Measurements from ENCODE around the gene PARP12.

The PARP12 gene

DNA sequence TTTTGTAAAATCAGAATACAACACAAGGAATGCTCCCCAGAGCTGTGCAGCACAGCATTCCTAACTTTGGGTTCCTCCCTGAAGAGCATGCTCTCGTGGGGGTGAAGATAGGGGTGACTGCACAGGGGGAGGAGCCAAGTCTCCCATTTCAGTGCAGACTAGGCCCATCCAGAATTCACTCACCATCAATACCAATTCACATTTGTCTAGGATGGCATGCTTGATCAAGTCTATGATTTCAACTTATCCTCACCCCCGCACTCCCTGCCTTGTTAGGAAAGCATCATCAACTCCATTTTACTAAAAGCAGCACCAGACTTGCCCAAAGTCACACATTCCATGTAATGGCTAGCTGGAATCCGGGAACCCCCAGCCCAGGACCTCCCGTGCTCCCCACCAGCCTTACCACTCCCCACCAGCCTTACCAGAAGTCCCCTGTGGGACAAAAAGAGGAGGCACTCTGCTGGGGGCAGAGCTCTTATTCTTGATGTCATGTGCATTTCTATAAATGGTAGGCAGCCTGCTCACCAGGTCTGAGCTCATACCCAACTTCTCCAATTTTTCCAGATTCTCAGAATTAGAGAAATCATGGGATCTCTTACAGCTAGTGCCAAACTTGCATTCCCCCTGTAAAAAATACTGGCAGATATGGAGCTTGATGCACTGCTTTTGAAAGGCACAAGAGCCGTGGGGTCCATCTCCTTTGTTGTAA is 6.2 kb downstream of the PARP12 start:
- Histone ChIP-seq H3K4me2 (ENCODE audit: low read length) (no peak overlapping the region), H3K14ac (ENCODE audit: low read length) (no peak overlapping the region), H3K23ac (ENCODE audit: low read length) (no peak overlapping the region), H3K79me1 (ENCODE audit: low read length) (no peaks in the 10 kb centered on the region), H4K8ac (ENCODE audit: low read depth, low read length) (no peak overlapping the region), H3K4me1 (ENCODE audit: control insufficient read depth in 1 of 2, insufficient read depth in 2 of 2, low read length in 2 of 2) (no peaks in the 10 kb centered on the region), H2AFZ (ENCODE audit: insufficient read depth, low read length, poor library complexity) (no peak overlapping the region), H2BK5ac (ENCODE audit: low read depth, low read length, poor library complexity) (no peak overlapping the region), H3K9ac (ENCODE audit: low read length) (no peak overlapping the region), H3K4ac (ENCODE audit: low read depth, low read length) (no peak overlapping the region), H3K9me3 (ENCODE audit: insufficient read depth, low read depth, low read length) (no peaks in the 10 kb centered on the region), H2BK12ac (ENCODE audit: low read length) (no peak overlapping the region), H3K18ac (ENCODE audit: low read length) (no peak overlapping the region), H3K27me3 (ENCODE audit: insufficient read depth, low read length) (no peaks in the 10 kb centered on the region), H3K36me3 (ENCODE audit: control insufficient read depth in 1 of 2, insufficient read depth in 2 of 2, low read length in 2 of 2) (no peaks in the 10 kb centered on the region), H3K79me2 (ENCODE audit: control insufficient read depth, insufficient read depth, low read length, poor library complexity) (no peaks in the 10 kb centered on the region), H3K4me3 (ENCODE audit: low read depth, low read length) (no peak overlapping the region), H2AK5ac (ENCODE audit: low read length) (no peak overlapping the region), H2BK120ac (ENCODE audit: insufficient read depth, low read length, poor library complexity) (no peak overlapping the region), H4K91ac (ENCODE audit: low read depth, low read length) (no peak overlapping the region), H4K12ac (ENCODE audit: low read depth, low read length) (no peak overlapping the region), H3K27ac (ENCODE audit: low read depth, low read length) (no peak overlapping the region)
- no CpG with 5 or more reads among the region's 5 CpGs for WGBS (ENCODE audit: extremely low coverage, insufficient coverage, insufficient read length)
- no peak for DNase-seq

DNA sequence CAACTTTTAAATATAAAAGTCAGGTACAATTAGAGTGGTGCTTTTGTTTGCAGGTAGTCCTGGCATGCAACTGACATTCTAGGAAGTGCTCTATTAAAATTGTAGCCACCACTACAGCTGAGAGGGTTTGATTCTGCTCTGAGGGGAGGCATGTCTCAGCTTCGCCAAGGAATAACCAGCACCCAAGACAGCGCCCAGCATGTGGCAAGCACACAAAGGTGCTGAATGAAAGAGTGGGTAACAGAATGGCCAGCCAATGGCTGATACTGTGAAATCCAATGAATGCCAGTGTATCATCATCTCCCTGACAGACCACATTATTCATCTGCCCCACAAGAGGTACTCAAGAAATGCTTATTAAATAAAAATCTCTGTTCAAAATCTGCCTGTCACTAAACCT is 6.9 kb downstream of the PARP12 start:
- Histone ChIP-seq H3K4ac (ENCODE audit: low read depth, low read length) (no peak overlapping the region), H3K14ac (ENCODE audit: low read length) (no peak overlapping the region), H2BK120ac (ENCODE audit: insufficient read depth, low read length, poor library complexity) (no peak overlapping the region), H3K27me3 (ENCODE audit: insufficient read depth, low read length) (no peaks in the 10 kb centered on the region), H3K9ac (ENCODE audit: low read length) (no peak overlapping the region), H2AFZ (ENCODE audit: insufficient read depth, low read length, poor library complexity) (no peak overlapping the region), H3K23ac (ENCODE audit: low read length) (no peak overlapping the region), H3K79me2 (ENCODE audit: control insufficient read depth, insufficient read depth, low read length, poor library complexity) (no peaks in the 10 kb centered on the region), H2BK12ac (ENCODE audit: low read length) (no peak overlapping the region), H3K4me1 (ENCODE audit: control insufficient read depth in 1 of 2, insufficient read depth in 2 of 2, low read length in 2 of 2) (no peaks in the 10 kb centered on the region), H2BK5ac (ENCODE audit: low read depth, low read length, poor library complexity) (no peak overlapping the region), H3K4me3 (ENCODE audit: low read depth, low read length) (no peak overlapping the region), H3K27ac (ENCODE audit: low read depth, low read length) (no peak overlapping the region), H2AK5ac (ENCODE audit: low read length) (no peak overlapping the region), H4K91ac (ENCODE audit: low read depth, low read length) (no peak overlapping the region), H3K4me2 (ENCODE audit: low read length) (no peak overlapping the region), H4K8ac (ENCODE audit: low read depth, low read length) (no peak overlapping the region), H4K12ac (ENCODE audit: low read depth, low read length) (no peak overlapping the region), H3K9me3 (ENCODE audit: insufficient read depth, low read depth, low read length) (no peaks in the 10 kb centered on the region), H3K18ac (ENCODE audit: low read length) (no peak overlapping the region), H3K79me1 (ENCODE audit: low read length) (no peaks in the 10 kb centered on the region), H3K36me3 (ENCODE audit: control insufficient read depth in 1 of 2, insufficient read depth in 2 of 2, low read length in 2 of 2) (no peaks in the 10 kb centered on the region)
- no peak for DNase-seq
- WGBS (ENCODE audit: extremely low coverage, insufficient coverage, insufficient read length) = no CpG with 5 or more reads among the region's 2 CpGs

DNA sequence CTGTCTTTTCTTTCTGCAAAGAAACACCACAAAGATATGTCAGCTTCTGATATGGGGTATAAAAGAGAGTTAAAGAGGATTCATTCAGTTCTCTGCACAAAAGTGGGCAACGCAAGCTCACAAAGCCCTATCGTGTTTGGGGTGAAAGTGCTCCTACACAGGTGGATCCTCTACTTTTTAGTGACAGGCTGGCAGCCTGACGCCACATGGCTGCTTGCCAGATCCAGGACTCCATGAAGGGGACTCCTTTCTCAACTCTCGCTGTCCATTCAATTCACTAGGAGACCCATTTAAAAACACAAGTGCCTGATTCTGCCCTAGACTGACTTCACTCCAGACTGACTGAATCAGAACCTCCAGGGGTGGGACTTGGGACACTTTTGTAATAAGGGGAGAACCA is 8.0 kb downstream of the PARP12 start:
- Histone ChIP-seq H4K8ac (ENCODE audit: low read depth, low read length) (no peak overlapping the region), H4K91ac (ENCODE audit: low read depth, low read length) (no peak overlapping the region), H2AK5ac (ENCODE audit: low read length) (no peak overlapping the region), H3K27ac (ENCODE audit: low read depth, low read length) (no peak overlapping the region), H3K4me3 (ENCODE audit: low read depth, low read length) (no peak overlapping the region), H2BK12ac (ENCODE audit: low read length) (no peak overlapping the region), H2AFZ (ENCODE audit: insufficient read depth, low read length, poor library complexity) (no peak overlapping the region), H3K4ac (ENCODE audit: low read depth, low read length) (no peak overlapping the region), H3K4me1 (ENCODE audit: control insufficient read depth in 1 of 2, insufficient read depth in 2 of 2, low read length in 2 of 2) (no peaks in the 10 kb centered on the region), H3K79me1 (ENCODE audit: low read length) (no peaks in the 10 kb centered on the region), H2BK5ac (ENCODE audit: low read depth, low read length, poor library complexity) (no peak overlapping the region), H2BK120ac (ENCODE audit: insufficient read depth, low read length, poor library complexity) (no peak overlapping the region), H3K4me2 (ENCODE audit: low read length) (no peak overlapping the region), H3K27me3 (ENCODE audit: insufficient read depth, low read length) (no peaks in the 10 kb centered on the region), H3K14ac (ENCODE audit: low read length) (no peak overlapping the region), H3K36me3 (ENCODE audit: control insufficient read depth in 1 of 2, insufficient read depth in 2 of 2, low read length in 2 of 2) (no peaks in the 10 kb centered on the region), H3K18ac (ENCODE audit: low read length) (no peak overlapping the region), H3K79me2 (ENCODE audit: control insufficient read depth, insufficient read depth, low read length, poor library complexity) (no peaks in the 10 kb centered on the region), H4K12ac (ENCODE audit: low read depth, low read length) (no peak overlapping the region), H3K9ac (ENCODE audit: low read length) (no peak overlapping the region), H3K9me3 (ENCODE audit: insufficient read depth, low read depth, low read length) (no peaks in the 10 kb centered on the region), H3K23ac (ENCODE audit: low read length) (no peak overlapping the region)
- no CpG with 5 or more reads among the region's 4 CpGs for WGBS (ENCODE audit: extremely low coverage, insufficient coverage, insufficient read length)
- DNase-seq = no peak

DNA sequence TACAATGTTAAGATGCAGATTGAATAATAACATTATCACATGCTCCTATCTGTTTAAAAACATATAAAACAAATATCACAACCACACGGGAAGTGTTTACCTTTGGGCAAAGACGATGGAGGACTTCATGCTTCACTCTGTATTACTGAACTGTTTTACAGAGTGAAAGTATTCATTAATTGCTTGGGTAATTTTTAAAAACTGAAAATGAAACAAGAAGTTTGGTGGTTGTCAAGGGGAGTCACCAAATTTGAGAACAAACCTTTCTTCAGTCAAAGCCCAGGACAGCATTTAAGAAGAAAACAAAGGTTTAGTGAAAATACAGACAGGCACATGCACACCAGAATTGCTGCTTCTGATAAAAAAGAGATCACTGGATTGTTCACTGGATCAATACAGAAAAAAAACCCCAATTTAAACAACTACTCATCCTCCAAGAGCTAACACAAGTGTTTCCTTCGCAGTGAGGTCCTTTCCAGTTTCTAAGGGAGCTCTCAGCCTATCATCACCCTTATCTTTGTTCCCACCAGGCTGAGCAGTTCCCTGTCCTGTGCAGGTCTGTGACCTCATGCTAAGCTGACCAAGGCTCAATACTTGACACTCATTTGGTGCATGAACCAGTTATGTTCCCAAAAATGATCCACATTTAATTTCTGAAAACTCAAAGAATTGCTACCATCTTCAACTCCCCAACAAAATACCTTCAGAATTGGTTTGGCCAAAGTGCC is 8.8 kb downstream of the PARP12 start:
- Histone ChIP-seq H3K79me2 (ENCODE audit: control insufficient read depth, insufficient read depth, low read length, poor library complexity) (no peaks in the 10 kb centered on the region), H3K4me3 (ENCODE audit: low read depth, low read length) (no peak overlapping the region), H3K14ac (ENCODE audit: low read length) (no peak overlapping the region), H2BK5ac (ENCODE audit: low read depth, low read length, poor library complexity) (no peak overlapping the region), H3K18ac (ENCODE audit: low read length) (no peak overlapping the region), H3K9me3 (ENCODE audit: insufficient read depth, low read depth, low read length) (no peaks in the 10 kb centered on the region), H3K36me3 (ENCODE audit: control insufficient read depth in 1 of 2, insufficient read depth in 2 of 2, low read length in 2 of 2) (no peaks in the 10 kb centered on the region), H3K4ac (ENCODE audit: low read depth, low read length) (no peak overlapping the region), H3K27ac (ENCODE audit: low read depth, low read length) (no peak overlapping the region), H3K4me1 (ENCODE audit: control insufficient read depth in 1 of 2, insufficient read depth in 2 of 2, low read length in 2 of 2) (no peaks in the 10 kb centered on the region), H3K27me3 (ENCODE audit: insufficient read depth, low read length) (no peaks in the 10 kb centered on the region), H4K8ac (ENCODE audit: low read depth, low read length) (no peak overlapping the region), H3K23ac (ENCODE audit: low read length) (no peak overlapping the region), H3K4me2 (ENCODE audit: low read length) (no peak overlapping the region), H2BK120ac (ENCODE audit: insufficient read depth, low read length, poor library complexity) (no peak overlapping the region), H2AK5ac (ENCODE audit: low read length) (no peak overlapping the region), H2AFZ (ENCODE audit: insufficient read depth, low read length, poor library complexity) (no peak overlapping the region), H4K12ac (ENCODE audit: low read depth, low read length) (no peak overlapping the region), H2BK12ac (ENCODE audit: low read length) (no peak overlapping the region), H3K9ac (ENCODE audit: low read length) (no peak overlapping the region), H3K79me1 (ENCODE audit: low read length) (no peaks in the 10 kb centered on the region), H4K91ac (ENCODE audit: low read depth, low read length) (no peak overlapping the region)
- DNase-seq = no peak
- WGBS (ENCODE audit: extremely low coverage, insufficient coverage, insufficient read length) = no CpG with 5 or more reads among the region's 3 CpGs

All from trophoblast cell (in vitro differentiated cells and primary cell).